GM13977 (cell line): Measurements from ENCODE around the gene PCBD2.

ENCODE experiments used
- DNase-seq: peaks from one replicate; pipeline ENCODE4 v3.0.0; 2012; ENCODE audit warnings: low spot score
- CTCF ChIP-seq: IDR thresholded peaks from 2 replicates; pipeline ENCODE4 v1.5.1; 2012; ENCODE audit warnings: mild to moderate bottlenecking, control low read depth; ENCODE audit not compliant: insufficient read depth; ENCODE audit errors: extremely low read depth, missing control alignments
- in situ Hi-C: fragments of 300-500 bp; cut with MboI; formaldehyde crosslinking; loops from one replicate; pipeline ENCODE4 v1.12.0; 2022; ENCODE audit warnings: low sequenced_read_pairs, low pct_unique_long_range_greater_than_20kb, mixed read lengths, inconsistent platforms; ENCODE audit not compliant: unreplicated experiment

PCBD2 gene

GRCh38 chr5:134911285-134912206, 6.6 kb downstream of the PCBD2 start:
- no peak for TF ChIP-seq CTCF
- no peak for DNase-seq
- in situ Hi-C loops, result no loop called here

GRCh38 chr5:134913254-134913653, 8.3 kb downstream of the PCBD2 start:
- no peak for DNase-seq
- in situ Hi-C loops, result no loop called here
- TF ChIP-seq CTCF, result no peak

GRCh38 chr5:134913795-134914194, 8.9 kb downstream of the PCBD2 start:
- TF ChIP-seq CTCF, result no peak
- in situ Hi-C loops, result no loop called here
- DNase-seq, result no peak

- in situ Hi-C loops, result no loop called here
- peak; percentile 47 for TF ChIP-seq CTCF
- DNase-seq, result no peak
Measured at GRCh38 chr5:134917070-134917815, 12.3 kb downstream of the PCBD2 start.

- no peak for DNase-seq
- in situ Hi-C loops, result no loop called here
- no peak for TF ChIP-seq CTCF
Measured at GRCh38 chr5:134918861-134919260, 13.9 kb downstream of the PCBD2 start.

- no peak for DNase-seq
- no peak for TF ChIP-seq CTCF
- in situ Hi-C loops, result no loop called here
Measured at GRCh38 chr5:134920848-134921575, 16.1 kb downstream of the PCBD2 start.
